SK-N-SH (cell line): ENCODE data around the gene RANBP2. TPM values are rescaled to one million over a fixed set of nuclear protein-coding genes. Genes with fewer than 3 reads are reported as not detected.

Experiments
- CTCF ChIA-PET: fragments of 300-600, 350-600 bp; formaldehyde crosslinking; extraction: SDS; loops from one replicate; lab custom pipeline; 2021; lab: Yijun Ruan, JAX
- POLR2A ChIA-PET: fragments of 350-600 bp; sonication (Branson Sonifier 250); formaldehyde crosslinking; extraction: SDS; loops from one replicate; lab custom pipeline; 2020; ENCODE audit warnings: antibody characterized with exemption, inconsistent platforms; lab: Yijun Ruan, JAX
- DNase-seq: peaks from one replicate; pipeline ENCODE4 v3.0.0; 2012
- H2AFZ ChIP-seq: fragments of 200-600 bp; sonication (generic); 2 replicates; pipeline ENCODE4 v1.8.1; 2016; ENCODE audit warnings: antibody characterized with exemption, mild to moderate bottlenecking, low read depth
- H3F3A ChIP-seq: fragments of 200-600 bp; sonication (generic); replicated peaks from 2 replicates; pipeline ENCODE3; 2016; ENCODE audit warnings: antibody characterized with exemption, mild to moderate bottlenecking; ENCODE audit not compliant: insufficient read depth
- H3K27ac ChIP-seq, 2 experiments: fragments of 200-500 bp in 1 of 2; fragments of 200-600 bp in 1 of 2; sonication (Bioruptor generic) in 1 of 2; sonication (generic), shearing (Covaris generic) in 1 of 2; 2 replicates each; pipeline versions ENCODE4 v1.5.1 to v1.6.1; 2014 to 2016; ENCODE audit warnings: low read depth in 2 of 2, inconsistent platforms in 1 of 2, low read length in 1 of 2, mild to moderate bottlenecking in 1 of 2, mixed read lengths in 1 of 2
- H3K27me3 ChIP-seq: fragments of 200-600 bp; sonication (generic), shearing (Covaris generic); 2 replicates; pipeline ENCODE4 v1.6.1; 2016; ENCODE audit warnings: mixed run types; ENCODE audit not compliant: insufficient read depth
- H3K36me3 ChIP-seq, 2 experiments: fragments of 200-500 bp in 1 of 2; fragments of 200-600 bp in 1 of 2; sonication (Bioruptor generic) in 1 of 2; sonication (generic) in 1 of 2; replicated peaks in 1 of 2; 2 replicates each; pipeline versions ENCODE3 to v1.5.1; 2014 to 2016; ENCODE audit warnings: low read length in 1 of 2, mild to moderate bottlenecking in 1 of 2; ENCODE audit not compliant: insufficient read depth in 2 of 2, control insufficient read depth in 1 of 2
- H3K4me1 ChIP-seq, 2 experiments: fragments of 200-500 bp in 1 of 2; fragments of 200-600 bp in 1 of 2; sonication (Bioruptor generic) in 1 of 2; sonication (generic), shearing (Covaris generic) in 1 of 2; 2 replicates each; pipeline versions ENCODE4 v1.5.1 to v1.6.1; 2014 to 2016; ENCODE audit warnings: low read depth in 1 of 2, low read length in 1 of 2, mixed run types in 1 of 2; ENCODE audit not compliant: insufficient read depth in 2 of 2, control insufficient read depth in 1 of 2
- H3K4me2 ChIP-seq: fragments of 200-600 bp; sonication (generic), shearing (Covaris generic); 2 replicates; pipeline ENCODE4 v1.6.1; 2017; ENCODE audit warnings: mixed run types
- H3K4me3 ChIP-seq, 2 experiments: fragments of 200-500 bp in 1 of 2; fragments of 200-600 bp in 1 of 2; sonication (Bioruptor generic) in 1 of 2; sonication (generic), shearing (Covaris generic) in 1 of 2; 2 replicates each; pipeline versions ENCODE4 v1.5.1 to v1.8.1; 2014 to 2016; ENCODE audit warnings: low read depth in 2 of 2, inconsistent platforms in 1 of 2, low read length in 1 of 2, mild to moderate bottlenecking in 1 of 2, mixed read lengths in 1 of 2, moderate library complexity in 1 of 2
- H3K79me2 ChIP-seq: fragments of 200-600 bp; sonication (generic); 2 replicates; pipeline ENCODE4 v1.8.1; 2017; ENCODE audit warnings: mild to moderate bottlenecking; ENCODE audit not compliant: insufficient read depth
- H3K9ac ChIP-seq: fragments of 200-600 bp; sonication (generic); 2 replicates; pipeline ENCODE4 v1.6.1; 2017; ENCODE audit warnings: mixed run types
- H3K9me2 ChIP-seq: fragments of 200-600 bp; sonication (generic); 2 replicates; pipeline ENCODE4 v1.6.1; 2017; ENCODE audit warnings: mixed run types
- H3K9me3 ChIP-seq: fragments of 200-600 bp; sonication (generic); 2 replicates; pipeline ENCODE4 v1.6.1; 2017; ENCODE audit warnings: mixed run types, mild to moderate bottlenecking, moderate library complexity
- H4K20me1 ChIP-seq: fragments of 200-600 bp; sonication (generic); 2 replicates; pipeline ENCODE4 v1.6.1; 2017; ENCODE audit warnings: mild to moderate bottlenecking, mixed run types; ENCODE audit not compliant: insufficient read depth
- CHD2 ChIP-seq: fragments of 150-350 bp; IDR thresholded peaks from 2 replicates; pipeline ENCODE4 v1.6.1; 2018; ENCODE audit warnings: low read length; ENCODE audit not compliant: partially characterized antibody
- ELF1 ChIP-seq: IDR thresholded peaks from 2 replicates; pipeline ENCODE4 v1.4.0; 2012
- EP300 ChIP-seq, 2 experiments: IDR thresholded peaks; 2 replicates each; pipeline versions ENCODE4 v1.4.0 to v1.6.1; 2012; ENCODE audit warnings: borderline replicate concordance in 1 of 2, low read depth in 1 of 2, low read length in 1 of 2
- EZH2phosphoT487 ChIP-seq: fragments of 200-600 bp; sonication (generic); IDR thresholded peaks from 2 replicates; pipeline ENCODE4 v1.6.1; 2017; ENCODE audit warnings: low read depth, mixed run types, mild to moderate bottlenecking, antibody characterized with exemption, moderate library complexity, borderline replicate concordance
- FOSL2 ChIP-seq: IDR thresholded peaks from 2 replicates; pipeline ENCODE4 v1.4.0; 2012; ENCODE audit warnings: low read depth, mild to moderate bottlenecking, moderate library complexity, borderline replicate concordance
- FOXM1 ChIP-seq: IDR thresholded peaks from 2 replicates; pipeline ENCODE4 v1.4.0; 2012; ENCODE audit warnings: low read depth, mild to moderate bottlenecking
- GABPA ChIP-seq: IDR thresholded peaks from 2 replicates; pipeline ENCODE4 v1.4.0; 2012; ENCODE audit warnings: low read depth, mild to moderate bottlenecking
- GATA2 ChIP-seq: sonication (generic); formaldehyde crosslinking; IDR thresholded peaks from 2 replicates; pipeline ENCODE4 v1.5.0; 2020; ENCODE audit warnings: mild to moderate bottlenecking, missing genetic modification reagents
- JUND ChIP-seq: IDR thresholded peaks from 2 replicates; pipeline ENCODE4 v1.4.0; 2012
- NFIC ChIP-seq: IDR thresholded peaks from 2 replicates; pipeline ENCODE4 v1.4.0; 2012; ENCODE audit warnings: borderline replicate concordance
- NRF1 ChIP-seq: IDR thresholded peaks from 2 replicates; pipeline ENCODE4 v1.6.1; 2012; ENCODE audit warnings: low read depth, mild to moderate bottlenecking, low read length
- POLR2AphosphoS5 ChIP-seq: IDR thresholded peaks from 2 replicates; pipeline ENCODE4 v1.6.1; 2012; ENCODE audit warnings: low read depth, low read length
- RAD21 ChIP-seq: IDR thresholded peaks from 2 replicates; pipeline ENCODE4 v1.6.1; 2012; ENCODE audit warnings: mild to moderate bottlenecking, low read length
- RCOR1 ChIP-seq: fragments of 150-350 bp; IDR thresholded peaks from 2 replicates; pipeline ENCODE4 v1.6.1; 2017; ENCODE audit warnings: antibody characterized with exemption, low read length
- RFX5 ChIP-seq: IDR thresholded peaks from 2 replicates; pipeline ENCODE4 v1.6.1; 2012; ENCODE audit warnings: mild to moderate bottlenecking, improper control_type of control experiment, low read length
- RXRA ChIP-seq: IDR thresholded peaks from 2 replicates; pipeline ENCODE4 v1.4.0; 2012; ENCODE audit warnings: low read depth, mild to moderate bottlenecking, borderline replicate concordance
- SIN3A ChIP-seq: IDR thresholded peaks from 2 replicates; pipeline ENCODE4 v1.6.1; 2012; ENCODE audit warnings: low read depth, mild to moderate bottlenecking, low read length, moderate library complexity, borderline replicate concordance
- SMC3 ChIP-seq: IDR thresholded peaks from 2 replicates; pipeline ENCODE4 v1.6.1; 2012; ENCODE audit warnings: low read depth, low read length, improper control_type of control experiment
- TAF1 ChIP-seq: IDR thresholded peaks from 2 replicates; pipeline ENCODE4 v1.6.1; 2012; ENCODE audit warnings: low read depth, mild to moderate bottlenecking, low read length, moderate library complexity, borderline replicate concordance
- TCF12 ChIP-seq: IDR thresholded peaks from 2 replicates; pipeline ENCODE4 v1.4.0; 2012
- TEAD4 ChIP-seq: IDR thresholded peaks from 2 replicates; pipeline ENCODE4 v1.4.0; 2012; ENCODE audit warnings: mild to moderate bottlenecking, borderline replicate concordance; ENCODE audit not compliant: insufficient read depth
- YY1 ChIP-seq: IDR thresholded peaks from 2 replicates; pipeline ENCODE4 v1.4.0; 2012; ENCODE audit warnings: low read depth, mild to moderate bottlenecking
- WGBS: methylation state at CpG from one replicate; pipeline ENCODE4 v1.1.6; 2017; ENCODE audit warnings: low lambda C conversion rate; 5-methylcytosine and 5-hydroxymethylcytosine counted together
- polyA plus RNA-seq, 3 experiments: library from polyadenylated mRNA; depleted of rRNA; stranded (reverse); fragments of >200 nt; gene quantifications; 2 replicates each; pipeline ENCODE4 v1.2.3, GENCODE V29; 2012
- TF ChIP-seq, protein P1 (sequence below): fragments of 150-350 bp; IDR thresholded peaks from 2 replicates; pipeline ENCODE4 v1.6.1; 2017; ENCODE audit warnings: antibody characterized with exemption, low read length, low read depth, borderline replicate concordance
- TF ChIP-seq, protein P2 (sequence below): fragments of 150-350 bp; IDR thresholded peaks from 2 replicates; pipeline ENCODE4 v1.6.1; 2016; ENCODE audit warnings: mild to moderate bottlenecking, low read depth, low read length
- TF ChIP-seq, protein P3 (sequence below): IDR thresholded peaks from 2 replicates; pipeline ENCODE4 v1.4.0; 2012; ENCODE audit warnings: low read depth, borderline replicate concordance
- TF ChIP-seq, protein P4 (sequence below): fragments of 200-600 bp; sonication (generic); IDR thresholded peaks from 2 replicates; pipeline ENCODE4 v1.6.1; 2017; ENCODE audit warnings: antibody characterized with exemption, mild to moderate bottlenecking, moderate library complexity
- TF ChIP-seq, protein P5 (sequence below): IDR thresholded peaks from 2 replicates; pipeline ENCODE4; 2012

Gene RANBP2
- polyA plus RNA-seq, 1 of the 3 experiments (the other 2 are of a cell fraction): 3.6 TPM

DNA sequence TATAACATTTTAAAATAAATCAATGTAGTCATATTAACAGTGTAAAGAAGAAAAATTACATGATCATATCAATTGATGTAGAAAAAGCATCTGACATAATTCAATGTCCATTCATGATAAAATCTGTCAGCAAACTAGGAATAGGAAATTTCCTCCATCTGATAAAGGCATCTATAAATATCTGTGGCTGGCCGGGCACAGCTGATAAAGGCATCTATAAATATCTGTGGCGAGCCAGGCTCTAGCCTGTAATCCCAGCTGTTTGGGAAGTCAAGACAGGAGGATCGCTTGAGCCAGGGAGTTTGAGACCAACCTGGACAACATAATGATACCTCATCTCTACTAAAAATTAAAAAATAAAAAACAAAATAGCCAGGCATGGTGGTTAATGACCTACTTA is 18.1 kb upstream of the RANBP2 start (continued):
- TF ChIP-seq, protein P1, sequence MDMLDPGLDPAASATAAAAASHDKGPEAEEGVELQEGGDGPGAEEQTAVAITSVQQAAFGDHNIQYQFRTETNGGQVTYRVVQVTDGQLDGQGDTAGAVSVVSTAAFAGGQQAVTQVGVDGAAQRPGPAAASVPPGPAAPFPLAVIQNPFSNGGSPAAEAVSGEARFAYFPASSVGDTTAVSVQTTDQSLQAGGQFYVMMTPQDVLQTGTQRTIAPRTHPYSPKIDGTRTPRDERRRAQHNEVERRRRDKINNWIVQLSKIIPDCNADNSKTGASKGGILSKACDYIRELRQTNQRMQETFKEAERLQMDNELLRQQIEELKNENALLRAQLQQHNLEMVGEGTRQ: no peak
- TF ChIP-seq CHD2 (no peak), JUND (no peak), SMC3 (no peak), RFX5 (no peak), GABPA (no peak), TCF12 (0 out of 2 replicates have a peak, but pooled peaks have one; percentile 9), YY1 (no peak), FOXM1 (no peak), SIN3A (no peak), TEAD4 (no peak), RXRA (no peak), EP300 (IDR thresholded peaks at IDR 0.05; ENCODE audit: borderline replicate concordance in 1 of 2, low read depth in 1 of 2, low read length in 1 of 2) (no peak), FOSL2 (no peak), TAF1 (no peak)
- TF ChIP-seq, protein P2, sequence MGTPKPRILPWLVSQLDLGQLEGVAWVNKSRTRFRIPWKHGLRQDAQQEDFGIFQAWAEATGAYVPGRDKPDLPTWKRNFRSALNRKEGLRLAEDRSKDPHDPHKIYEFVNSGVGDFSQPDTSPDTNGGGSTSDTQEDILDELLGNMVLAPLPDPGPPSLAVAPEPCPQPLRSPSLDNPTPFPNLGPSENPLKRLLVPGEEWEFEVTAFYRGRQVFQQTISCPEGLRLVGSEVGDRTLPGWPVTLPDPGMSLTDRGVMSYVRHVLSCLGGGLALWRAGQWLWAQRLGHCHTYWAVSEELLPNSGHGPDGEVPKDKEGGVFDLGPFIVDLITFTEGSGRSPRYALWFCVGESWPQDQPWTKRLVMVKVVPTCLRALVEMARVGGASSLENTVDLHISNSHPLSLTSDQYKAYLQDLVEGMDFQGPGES: no peak
- TF ChIP-seq, protein P3, sequence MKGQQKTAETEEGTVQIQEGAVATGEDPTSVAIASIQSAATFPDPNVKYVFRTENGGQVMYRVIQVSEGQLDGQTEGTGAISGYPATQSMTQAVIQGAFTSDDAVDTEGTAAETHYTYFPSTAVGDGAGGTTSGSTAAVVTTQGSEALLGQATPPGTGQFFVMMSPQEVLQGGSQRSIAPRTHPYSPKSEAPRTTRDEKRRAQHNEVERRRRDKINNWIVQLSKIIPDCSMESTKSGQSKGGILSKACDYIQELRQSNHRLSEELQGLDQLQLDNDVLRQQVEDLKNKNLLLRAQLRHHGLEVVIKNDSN: no peak
- TF ChIP-seq, protein P4, sequence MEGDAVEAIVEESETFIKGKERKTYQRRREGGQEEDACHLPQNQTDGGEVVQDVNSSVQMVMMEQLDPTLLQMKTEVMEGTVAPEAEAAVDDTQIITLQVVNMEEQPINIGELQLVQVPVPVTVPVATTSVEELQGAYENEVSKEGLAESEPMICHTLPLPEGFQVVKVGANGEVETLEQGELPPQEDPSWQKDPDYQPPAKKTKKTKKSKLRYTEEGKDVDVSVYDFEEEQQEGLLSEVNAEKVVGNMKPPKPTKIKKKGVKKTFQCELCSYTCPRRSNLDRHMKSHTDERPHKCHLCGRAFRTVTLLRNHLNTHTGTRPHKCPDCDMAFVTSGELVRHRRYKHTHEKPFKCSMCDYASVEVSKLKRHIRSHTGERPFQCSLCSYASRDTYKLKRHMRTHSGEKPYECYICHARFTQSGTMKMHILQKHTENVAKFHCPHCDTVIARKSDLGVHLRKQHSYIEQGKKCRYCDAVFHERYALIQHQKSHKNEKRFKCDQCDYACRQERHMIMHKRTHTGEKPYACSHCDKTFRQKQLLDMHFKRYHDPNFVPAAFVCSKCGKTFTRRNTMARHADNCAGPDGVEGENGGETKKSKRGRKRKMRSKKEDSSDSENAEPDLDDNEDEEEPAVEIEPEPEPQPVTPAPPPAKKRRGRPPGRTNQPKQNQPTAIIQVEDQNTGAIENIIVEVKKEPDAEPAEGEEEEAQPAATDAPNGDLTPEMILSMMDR: no peak

DNA sequence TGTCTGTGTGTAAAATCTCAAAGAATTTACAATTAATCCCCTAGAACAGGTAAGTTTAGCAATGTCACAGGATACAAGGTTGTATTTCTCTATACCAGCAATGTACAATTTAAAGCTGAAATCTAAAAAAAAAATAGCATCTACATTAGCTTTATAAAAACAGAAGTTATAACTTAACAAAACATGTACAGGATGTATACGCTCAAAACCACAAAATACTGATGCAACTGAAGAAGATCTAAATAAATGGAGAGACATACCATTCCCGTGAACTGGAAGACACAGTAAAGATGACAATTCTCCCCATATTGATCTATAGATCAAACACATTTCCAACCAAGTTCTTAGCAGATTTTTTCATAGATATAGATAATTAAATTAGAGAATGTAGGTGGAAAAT is 17.5 kb upstream of the RANBP2 start:
- no peaks in the 10 kb centered on the region for H3K4me1 ChIP-seq
- TF ChIP-seq POLR2AphosphoS5 (no peak), TCF12 (no peak), RAD21 (no peak), NFIC (no peak), ELF1 (no peak), NRF1 (no peak), RCOR1 (no peak), GABPA (no peak), RXRA (no peak), EZH2phosphoT487 (no peak), GATA2 (CRISPR knock-in tag) (no peak)
- TF ChIP-seq, protein P1: no peak
- TF ChIP-seq, protein P5, sequence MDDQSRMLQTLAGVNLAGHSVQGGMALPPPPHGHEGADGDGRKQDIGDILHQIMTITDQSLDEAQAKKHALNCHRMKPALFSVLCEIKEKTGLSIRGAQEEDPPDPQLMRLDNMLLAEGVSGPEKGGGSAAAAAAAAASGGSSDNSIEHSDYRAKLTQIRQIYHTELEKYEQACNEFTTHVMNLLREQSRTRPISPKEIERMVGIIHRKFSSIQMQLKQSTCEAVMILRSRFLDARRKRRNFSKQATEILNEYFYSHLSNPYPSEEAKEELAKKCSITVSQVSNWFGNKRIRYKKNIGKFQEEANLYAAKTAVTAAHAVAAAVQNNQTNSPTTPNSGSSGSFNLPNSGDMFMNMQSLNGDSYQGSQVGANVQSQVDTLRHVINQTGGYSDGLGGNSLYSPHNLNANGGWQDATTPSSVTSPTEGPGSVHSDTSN: no peak

More for the DNA sequence above, 17.5 kb upstream of the RANBP2 start:
- Histone ChIP-seq H3K9me2 (no peaks in the 10 kb centered on the region), H3K4me2 (no peak overlapping the region), H4K20me1 (no peaks in the 10 kb centered on the region), H3F3A (peaks cover 4% of the 10 kb centered on the region), H3K27ac (no peak overlapping the region), H3K79me2 (no peaks in the 10 kb centered on the region), H3K36me3 (no peaks in the 10 kb centered on the region), H2AFZ (no peak overlapping the region), H3K9me3 (no peaks in the 10 kb centered on the region), H3K4me3 (no peak overlapping the region), H3K9ac (no peak overlapping the region), H3K27me3 (no peaks in the 10 kb centered on the region)
- ChIA-PET CTCF (no interaction called here), POLR2A (no interaction called here)
- DNase-seq: no peak
- 93% methylated on average over 2 of the region's 2 CpGs for WGBS
